ENCODE data around the gene GPN1.

- no peak for TF ChIP-seq CTCF (IDR thresholded peaks at IDR 0.05)
- no peak for TF ChIP-seq EP300 (IDR thresholded peaks at IDR 0.05)
These were observed 51.7 kb downstream of the GPN1 start for GRCh38 chr2:27680571-27680970.

Measured in sigmoid colon (tissue), 4 donors.